Measurements from ENCODE around the gene BICC1.
A peak's percentile ranks its signal among the peaks of the same experiment; 100 is the strongest.
"Not testable (repeated sequence)": the region's sequence is repeated elsewhere in the genome, so short reads cannot be mapped to it uniquely, and the experiment has no call there.

The BICC1 gene

DNA sequence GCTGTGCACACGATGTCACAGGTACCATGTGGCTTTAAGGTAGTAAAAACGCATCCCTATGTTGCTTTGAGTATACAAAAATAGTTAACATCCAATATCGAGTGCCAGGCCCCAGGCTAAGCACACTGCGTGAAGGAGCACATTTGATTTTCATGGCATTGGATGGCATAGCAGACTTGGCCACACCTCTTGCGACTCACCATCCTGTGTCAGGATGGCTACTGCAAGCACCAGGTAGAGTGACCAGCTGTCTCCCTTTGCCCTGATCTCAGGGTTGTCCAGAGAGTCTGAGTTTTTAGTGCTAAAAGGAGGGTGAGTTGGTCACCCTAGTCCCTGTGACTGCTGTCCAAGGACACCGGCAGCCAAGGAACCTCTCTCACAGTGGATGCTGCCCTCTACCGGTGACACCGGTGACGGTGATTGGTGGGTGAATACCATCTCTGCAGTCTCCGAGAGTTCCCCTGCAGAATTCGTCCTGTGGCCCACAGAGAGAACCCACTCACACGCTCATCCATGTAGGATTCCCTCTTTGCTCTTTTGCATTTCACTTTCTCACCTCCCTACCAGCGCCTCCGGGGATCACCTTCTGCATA is 76.1 kb downstream of the BICC1 start:
- no peaks in the 10 kb centered on the region for H3K9me3 ChIP-seq (ENCODE audit: control insufficient read depth, low read length)
- H3K9ac ChIP-seq (ENCODE audit: low read length) = no peak overlapping the region
- no peaks in the 10 kb centered on the region for H3K27me3 ChIP-seq (replicated peaks; ENCODE audit: control insufficient read depth, insufficient read depth, low read length)
- peaks cover 13% of the 10 kb centered on the region for H3K36me3 ChIP-seq (ENCODE audit: control insufficient read depth, insufficient read depth, low read length, severe bottlenecking)
- no peak overlapping the region for H3K4me3 ChIP-seq (ENCODE audit: low read length)
- no peak for DNase-seq (ENCODE audit: low read depth)
- H3K4me1 ChIP-seq (ENCODE audit: control insufficient read depth, insufficient read depth, low read length) = peaks cover 17% of the 10 kb centered on the region

DNA sequence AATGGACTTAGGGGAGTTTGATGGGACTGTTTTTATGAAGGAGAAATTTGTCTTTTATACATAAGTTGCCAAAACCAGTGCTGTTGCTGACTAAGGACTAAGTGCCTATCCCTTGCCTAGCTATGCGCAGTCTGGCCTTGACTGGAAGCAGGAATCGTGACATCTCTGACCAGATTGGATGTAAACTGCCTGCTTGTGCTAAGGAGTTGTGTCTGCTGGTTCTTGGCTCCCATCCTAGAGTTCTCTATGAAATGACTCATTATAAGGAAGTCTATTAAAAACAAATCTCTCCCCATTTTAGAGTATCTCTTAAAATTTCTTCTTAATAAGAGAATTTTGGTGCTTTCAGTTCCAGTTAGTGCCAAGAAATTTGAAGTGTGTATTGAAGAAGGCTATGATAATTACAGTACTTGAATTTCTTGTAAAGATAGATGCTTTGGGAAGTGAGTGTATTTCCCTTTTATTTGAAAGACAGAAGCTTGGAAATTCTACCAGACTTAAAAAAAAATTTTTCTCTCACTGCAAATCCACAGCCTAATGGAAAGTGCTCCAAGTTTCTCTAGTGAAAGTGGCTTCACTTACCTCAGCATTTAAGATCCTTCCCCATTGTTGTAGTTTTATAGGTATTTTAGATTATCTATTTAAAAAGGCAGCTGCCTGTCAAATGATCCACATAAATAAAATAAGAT is 77.6 kb downstream of the BICC1 start:
- Histone ChIP-seq H3K4me1 (ENCODE audit: control insufficient read depth, insufficient read depth, low read length) (peaks cover 17% of the 10 kb centered on the region), H3K4me3 (ENCODE audit: low read length) (peak overlapping the region; percentile 35), H3K36me3 (ENCODE audit: control insufficient read depth, insufficient read depth, low read length, severe bottlenecking) (peaks cover 10% of the 10 kb centered on the region), H3K27me3 (replicated peaks; ENCODE audit: control insufficient read depth, insufficient read depth, low read length) (no peaks in the 10 kb centered on the region), H3K9me3 (ENCODE audit: control insufficient read depth, low read length) (no peaks in the 10 kb centered on the region), H3K9ac (ENCODE audit: low read length) (peak overlapping the region; percentile 48)
- DNase-seq (ENCODE audit: low read depth) = peak; percentile 87

DNA sequence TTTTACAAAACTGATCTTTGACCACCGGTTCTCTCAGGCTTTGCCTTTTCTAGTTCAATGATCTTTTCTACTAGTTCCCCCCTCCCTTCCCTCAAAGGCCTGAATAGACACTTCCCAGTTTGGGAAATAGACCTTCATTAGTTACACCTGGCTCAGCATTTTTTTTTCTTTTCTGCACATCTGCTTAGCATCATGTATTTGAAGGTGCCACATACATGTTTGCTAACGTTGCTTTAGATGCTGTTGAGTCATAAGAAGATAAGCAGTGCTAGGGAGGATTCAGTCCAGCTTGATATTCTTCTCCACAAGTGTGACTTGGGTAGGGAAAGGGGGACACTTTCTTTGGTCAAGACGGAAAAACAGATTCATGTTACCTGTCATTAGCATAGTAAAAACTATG is 78.3 kb downstream of the BICC1 start:
- Histone ChIP-seq H3K4me1 (ENCODE audit: control insufficient read depth, insufficient read depth, low read length) (peaks cover 17% of the 10 kb centered on the region), H3K36me3 (ENCODE audit: control insufficient read depth, insufficient read depth, low read length, severe bottlenecking) (peaks cover 7% of the 10 kb centered on the region)
- no peak for DNase-seq (ENCODE audit: low read depth)

DNA sequence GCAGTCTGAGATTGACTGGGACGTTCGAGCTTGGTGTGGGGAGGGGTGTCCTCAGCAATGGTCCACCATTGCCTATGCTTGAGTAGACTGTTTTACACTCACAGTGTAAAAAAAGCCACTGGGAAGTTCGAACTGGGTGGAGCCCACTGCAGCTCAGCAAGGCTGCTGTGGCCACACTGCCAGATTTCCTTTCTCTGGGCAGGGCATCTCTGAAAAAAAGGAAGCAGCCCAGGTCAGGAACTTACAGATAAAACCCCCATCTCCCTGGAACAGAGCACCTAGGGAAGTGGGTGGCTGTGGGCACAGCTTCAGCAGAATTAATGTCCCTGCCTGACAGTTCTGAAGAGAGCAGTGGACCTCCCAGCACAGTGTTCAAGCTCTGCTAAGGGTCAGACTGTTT is 80.3 kb downstream of the BICC1 start:
- Histone ChIP-seq H3K9me3 (ENCODE audit: control insufficient read depth, low read length) (peaks cover 7% of the 10 kb centered on the region), H3K27me3 (replicated peaks; ENCODE audit: control insufficient read depth, insufficient read depth, low read length) (no peaks in the 10 kb centered on the region), H3K36me3 (ENCODE audit: control insufficient read depth, insufficient read depth, low read length, severe bottlenecking) (peaks cover 7% of the 10 kb centered on the region), H3K4me1 (ENCODE audit: control insufficient read depth, insufficient read depth, low read length) (peaks cover 17% of the 10 kb centered on the region), H3K4me3 (ENCODE audit: low read length) (no peak overlapping the region), H3K9ac (ENCODE audit: low read length) (no peak overlapping the region)
- no peak for DNase-seq (ENCODE audit: low read depth)

More for the DNA sequence above, 78.3 kb downstream of the BICC1 start:
- Histone ChIP-seq H3K9me3 (ENCODE audit: control insufficient read depth, low read length) (no peaks in the 10 kb centered on the region), H3K9ac (ENCODE audit: low read length) (peak overlapping the region; percentile 30), H3K4me3 (ENCODE audit: low read length) (peak overlapping the region; percentile 35), H3K27me3 (replicated peaks; ENCODE audit: control insufficient read depth, insufficient read depth, low read length) (no peaks in the 10 kb centered on the region)

DNA sequence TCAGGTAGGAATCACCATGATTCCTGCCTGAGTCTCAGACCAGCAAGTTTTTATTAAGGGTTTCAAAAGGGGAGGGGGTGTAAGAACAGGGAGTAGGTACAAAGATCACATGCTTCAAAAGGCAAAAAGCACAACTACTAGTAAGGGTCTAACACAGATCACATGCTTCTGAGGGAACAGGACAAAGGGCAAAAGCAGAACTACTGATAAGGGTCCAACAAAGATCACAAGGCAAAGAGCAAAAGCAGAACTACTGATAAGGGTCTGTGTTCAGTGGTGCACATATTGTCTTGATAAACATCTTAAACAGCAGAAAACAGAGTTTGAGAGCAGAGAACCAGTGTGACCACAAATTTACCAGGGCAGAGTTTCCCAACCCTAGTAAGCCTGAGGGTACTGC is 84.5 kb downstream of the BICC1 start:
- H3K36me3 ChIP-seq (ENCODE audit: control insufficient read depth, insufficient read depth, low read length, severe bottlenecking); DNase-seq (ENCODE audit: low read depth); H3K4me3 ChIP-seq (ENCODE audit: low read length); H3K9me3 ChIP-seq (ENCODE audit: control insufficient read depth, low read length); H3K27me3 ChIP-seq (replicated peaks; ENCODE audit: control insufficient read depth, insufficient read depth, low read length); H3K9ac ChIP-seq (ENCODE audit: low read length); H3K4me1 ChIP-seq (ENCODE audit: control insufficient read depth, insufficient read depth, low read length): not testable (repeated sequence)

DNA sequence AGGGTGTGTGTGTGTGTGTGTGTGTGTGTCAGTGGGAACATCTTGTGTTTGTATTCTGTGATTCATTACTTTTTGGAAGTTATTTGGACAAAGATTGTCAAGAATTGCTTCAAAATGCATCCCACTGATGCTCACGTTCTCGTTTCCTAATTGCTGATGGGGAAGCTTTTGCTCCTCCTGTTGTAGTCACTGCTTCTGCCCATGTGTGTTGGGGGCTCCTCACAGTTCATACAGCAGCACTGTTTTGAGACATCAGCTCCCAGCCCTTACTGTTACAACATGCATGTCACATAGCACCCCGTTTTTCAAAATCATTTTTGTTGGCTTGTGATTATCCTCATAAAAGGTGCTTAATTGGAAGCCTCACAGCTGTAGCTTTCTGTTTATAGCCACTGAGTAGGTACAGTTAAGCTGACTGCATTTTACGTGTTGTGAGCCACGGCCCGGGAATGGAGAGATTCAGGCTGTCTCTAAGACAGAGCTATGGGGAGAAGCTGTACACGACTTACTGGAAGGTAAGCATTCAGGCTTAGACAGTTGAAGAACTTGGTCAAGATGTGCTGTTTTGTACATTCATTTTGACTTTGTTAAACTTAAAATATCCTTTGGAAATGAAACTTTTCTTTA is 87.4 kb downstream of the BICC1 start:
- H3K9ac ChIP-seq (ENCODE audit: low read length) = no peak overlapping the region
- DNase-seq (ENCODE audit: low read depth) = no peak
- H3K4me3 ChIP-seq (ENCODE audit: low read length) = no peak overlapping the region
- H3K27me3 ChIP-seq (replicated peaks; ENCODE audit: control insufficient read depth, insufficient read depth, low read length) = no peaks in the 10 kb centered on the region
- no peaks in the 10 kb centered on the region for H3K36me3 ChIP-seq (ENCODE audit: control insufficient read depth, insufficient read depth, low read length, severe bottlenecking)
- peaks cover 7% of the 10 kb centered on the region for H3K9me3 ChIP-seq (ENCODE audit: control insufficient read depth, low read length)
- no peaks in the 10 kb centered on the region for H3K4me1 ChIP-seq (ENCODE audit: control insufficient read depth, insufficient read depth, low read length)

DNA sequence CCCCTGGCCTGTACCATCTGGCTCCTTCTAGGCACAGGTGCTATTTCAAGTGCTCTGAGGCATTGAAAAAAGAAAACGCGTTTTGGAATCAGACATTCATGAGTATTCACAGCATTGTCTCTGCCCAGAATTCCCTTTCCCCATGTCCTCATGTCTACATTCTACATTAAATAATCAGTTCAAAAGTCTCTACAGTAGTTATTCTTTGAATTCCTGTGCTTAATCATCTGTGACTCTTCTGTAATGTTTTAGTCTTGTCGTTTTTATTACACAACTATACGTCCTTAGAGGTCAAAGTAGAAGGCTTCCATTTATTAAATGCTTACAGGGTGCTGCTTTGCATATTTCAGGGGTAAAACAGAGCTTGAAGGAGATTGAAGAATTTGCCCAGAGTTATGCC is 95.7 kb downstream of the BICC1 start:
- DNase-seq (ENCODE audit: low read depth) = peak; percentile 61
- Histone ChIP-seq H3K9me3 (ENCODE audit: control insufficient read depth, low read length) (no peaks in the 10 kb centered on the region), H3K4me1 (ENCODE audit: control insufficient read depth, insufficient read depth, low read length) (peaks cover 18% of the 10 kb centered on the region), H3K9ac (ENCODE audit: low read length) (no peak overlapping the region), H3K36me3 (ENCODE audit: control insufficient read depth, insufficient read depth, low read length, severe bottlenecking) (no peaks in the 10 kb centered on the region), H3K27me3 (replicated peaks; ENCODE audit: control insufficient read depth, insufficient read depth, low read length) (no peaks in the 10 kb centered on the region), H3K4me3 (ENCODE audit: low read length) (no peak overlapping the region)

DNA sequence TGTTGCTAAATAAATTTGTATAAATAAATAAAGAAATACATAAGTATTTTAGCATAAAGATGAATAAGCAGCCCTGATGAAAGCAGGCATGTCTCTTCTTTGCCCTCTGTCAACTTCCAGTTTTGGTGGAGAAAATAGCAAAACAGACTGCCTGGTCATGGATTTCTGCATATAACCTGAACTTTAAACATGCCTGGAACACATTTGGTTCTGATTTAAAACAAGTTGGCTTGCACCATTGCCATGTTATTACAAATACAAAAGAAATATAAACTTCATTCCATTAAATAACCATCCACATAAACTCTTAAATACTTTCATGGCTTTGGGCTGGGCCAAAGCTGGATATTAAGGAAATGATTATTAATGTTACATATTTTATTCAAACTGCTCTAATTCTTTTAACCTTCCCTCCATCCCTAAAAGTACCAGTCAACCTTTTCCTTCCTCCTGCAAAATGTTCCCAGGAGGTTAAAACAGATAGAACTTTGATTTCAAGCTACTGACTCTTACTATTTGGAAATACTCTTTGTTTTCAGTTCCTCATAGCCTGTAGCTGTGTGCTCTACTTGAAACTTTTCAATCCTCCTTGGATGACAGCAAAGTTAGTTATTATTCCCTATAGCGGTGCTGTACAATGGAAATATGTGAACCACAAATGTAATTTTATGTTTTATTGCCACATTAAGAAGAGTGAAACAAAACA is 96.3 kb downstream of the BICC1 start:
- H3K36me3 ChIP-seq (ENCODE audit: control insufficient read depth, insufficient read depth, low read length, severe bottlenecking) = no peaks in the 10 kb centered on the region
- peak; percentile 71 for DNase-seq (ENCODE audit: low read depth)

DNA sequence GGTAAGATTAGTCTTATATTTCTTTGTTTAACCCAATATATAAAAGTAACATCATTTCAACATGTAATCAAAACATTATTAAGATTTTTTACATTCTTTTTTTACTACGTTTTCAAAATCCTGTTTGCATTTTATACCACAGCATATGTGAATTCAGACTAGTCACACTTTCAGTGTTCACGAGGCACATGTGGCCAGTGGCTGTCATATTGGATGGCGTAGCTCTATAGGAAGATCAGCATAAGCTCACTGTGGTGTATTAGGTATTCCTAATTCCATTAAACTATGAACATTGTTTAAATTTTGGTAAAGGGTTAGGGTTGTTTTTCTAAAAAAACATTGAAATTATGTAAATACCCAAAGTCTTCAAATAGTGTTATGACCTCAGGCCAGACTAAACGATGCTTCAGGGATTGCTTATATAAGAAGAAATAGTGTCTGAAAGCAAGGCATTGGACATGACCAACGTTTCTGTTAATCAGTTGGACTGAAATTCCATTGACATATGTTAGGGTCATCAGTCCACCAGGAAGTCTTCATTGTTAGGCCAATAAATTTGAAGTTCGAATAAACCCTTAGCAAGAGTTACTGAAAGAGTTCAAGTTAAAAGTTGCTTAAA is 97.0 kb downstream of the BICC1 start:
- Histone ChIP-seq H3K4me1 (ENCODE audit: control insufficient read depth, insufficient read depth, low read length) (peaks cover 23% of the 10 kb centered on the region), H3K27me3 (replicated peaks; ENCODE audit: control insufficient read depth, insufficient read depth, low read length) (no peaks in the 10 kb centered on the region), H3K36me3 (ENCODE audit: control insufficient read depth, insufficient read depth, low read length, severe bottlenecking) (no peaks in the 10 kb centered on the region), H3K9me3 (ENCODE audit: control insufficient read depth, low read length) (no peaks in the 10 kb centered on the region), H3K9ac (ENCODE audit: low read length) (no peak overlapping the region), H3K4me3 (ENCODE audit: low read length) (no peak overlapping the region)
- no peak for DNase-seq (ENCODE audit: low read depth)

More for the DNA sequence above, 96.3 kb downstream of the BICC1 start:
- H3K9me3 ChIP-seq (ENCODE audit: control insufficient read depth, low read length) = no peaks in the 10 kb centered on the region
- H3K4me1 ChIP-seq (ENCODE audit: control insufficient read depth, insufficient read depth, low read length) = peaks cover 18% of the 10 kb centered on the region
- H3K9ac ChIP-seq (ENCODE audit: low read length) = no peak overlapping the region
- no peaks in the 10 kb centered on the region for H3K27me3 ChIP-seq (replicated peaks; ENCODE audit: control insufficient read depth, insufficient read depth, low read length)
- H3K4me3 ChIP-seq (ENCODE audit: low read length) = no peak overlapping the region

DNA sequence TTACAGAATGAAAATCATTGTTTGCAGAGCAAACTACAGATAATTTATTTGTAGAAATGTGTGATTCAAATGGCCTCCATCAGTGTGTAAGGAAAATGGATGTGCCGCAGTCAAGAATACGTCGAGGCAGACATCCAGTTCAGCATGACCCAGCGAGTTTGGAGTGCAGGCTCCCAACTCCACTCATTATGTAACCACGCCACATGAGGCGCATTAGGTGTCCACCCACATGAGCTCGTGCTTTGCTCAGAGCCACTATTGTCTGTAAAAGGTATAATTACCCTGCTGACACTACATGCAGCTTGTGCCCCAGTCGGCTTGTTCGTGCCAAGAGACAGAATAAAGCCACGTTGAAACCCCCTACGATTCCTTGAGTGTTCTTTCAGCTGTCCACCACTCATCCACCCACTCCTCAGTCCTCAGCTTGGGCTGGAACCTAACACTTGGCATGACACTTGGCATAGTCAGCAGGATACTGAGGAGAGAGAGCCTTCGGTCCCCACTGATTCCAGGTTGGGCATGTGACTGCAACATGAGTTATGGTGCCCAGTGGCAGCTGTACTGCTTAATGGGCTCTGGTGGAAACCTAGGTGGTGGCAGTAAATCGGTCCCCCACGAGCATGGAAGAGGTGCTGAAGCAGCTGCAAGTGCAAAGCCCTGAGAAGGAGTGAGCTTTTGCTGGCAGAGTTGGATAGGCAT is 102.7 kb downstream of the BICC1 start:
- Histone ChIP-seq H3K4me3 (ENCODE audit: low read length) (no peak overlapping the region), H3K36me3 (ENCODE audit: control insufficient read depth, insufficient read depth, low read length, severe bottlenecking) (no peaks in the 10 kb centered on the region), H3K9ac (ENCODE audit: low read length) (no peak overlapping the region), H3K27me3 (replicated peaks; ENCODE audit: control insufficient read depth, insufficient read depth, low read length) (no peaks in the 10 kb centered on the region), H3K9me3 (ENCODE audit: control insufficient read depth, low read length) (no peaks in the 10 kb centered on the region), H3K4me1 (ENCODE audit: control insufficient read depth, insufficient read depth, low read length) (peaks cover 16% of the 10 kb centered on the region)
- DNase-seq (ENCODE audit: low read depth) = no peak
